ENCODE data around the gene TMEM221. TPM values are rescaled to one million over a fixed set of nuclear protein-coding genes. Genes with fewer than 3 reads are reported as not detected.

TMEM221 gene
- total and polyA plus RNA-seq, 7 donors, result 0.23 to 1.8 (median 1.0) TPM; not detected in 3

GRCh38 chr19:17419621-17420474 is 28.6 kb downstream of the TMEM221 start, which contains the start of gene MVB12A:
Gene MVB12A, plus strand, starts transcription at chr19:17420047. Its CDS starts 89 bp downstream, at chr19:17420136.
- H3K4me3 ChIP-seq, result peak within 1 kb of the TSS; percentile 75 to 97 (median 86)
- DNase-seq, result peak; percentile 99
- H3K9me3 ChIP-seq, result no peaks in the 10 kb centered on the region
- intact Hi-C loops (cut with DNase I), result no loop called here
- WGBS, 2 donors, result 1% methylated on average over 85 of the region's 85 CpGs
- TF ChIP-seq POLR2AphosphoS5 (IDR thresholded peaks at IDR 0.05) (peak; percentile 50 to 86 (median 59)), POLR2A (IDR thresholded peaks at IDR 0.05) (no peak), CTCF (IDR thresholded peaks at IDR 0.05) (no peak), EP300 (IDR thresholded peaks at IDR 0.05) (peak in 1 of 4 donors; percentile 70)
- peak within 1 kb of the TSS; percentile 84 to 87 (median 86) for H3K27ac ChIP-seq
- peaks cover 0 to 21% (median 16%) of the 10 kb centered on the region in 4 donors for H3K4me1 ChIP-seq
- no peaks in the 10 kb centered on the region for H3K27me3 ChIP-seq
- H3K36me3 ChIP-seq, result peaks cover 0 to 5% (median 0%) of the 10 kb centered on the region in 4 donors

- Histone ChIP-seq H3K4me1 (peaks cover 0 to 17% (median 12%) of the 10 kb centered on the region in 4 donors), H3K27me3 (no peaks in the 10 kb centered on the region), H3K36me3 (peaks cover 0 to 5% (median 0%) of the 10 kb centered on the region in 4 donors), H3K9me3 (no peaks in the 10 kb centered on the region), H3K27ac (peak overlapping the region; percentile 84 to 87 (median 86)), H3K4me3 (peak overlapping the region; percentile 20 to 97 (median 86))
- whole genome bisulfite sequencing, 2 donors, result 9 to 16% methylated on average over 8 of the region's 8 CpGs
- no peak for DNase-seq
- intact Hi-C loops (cut with DNase I), result no loop called here
- TF ChIP-seq POLR2AphosphoS5 (IDR thresholded peaks at IDR 0.05) (no peak), EP300 (IDR thresholded peaks at IDR 0.05) (no peak), CTCF (IDR thresholded peaks at IDR 0.05) (no peak), POLR2A (IDR thresholded peaks at IDR 0.05) (no peak)
These were observed 29.3 kb downstream of the TMEM221 start for GRCh38 chr19:17419154-17419620.

GRCh38 chr19:17418710-17419109 is 29.8 kb downstream of the TMEM221 start:
- Histone ChIP-seq H3K4me3 (peak overlapping the region in 1 of 4 donors; percentile 76), H3K4me1 (peaks cover 0 to 17% (median 12%) of the 10 kb centered on the region in 4 donors), H3K36me3 (peaks cover 0 to 5% (median 0%) of the 10 kb centered on the region in 4 donors), H3K27ac (peak overlapping the region in 2 of 4 donors; percentile 86 to 87), H3K9me3 (no peaks in the 10 kb centered on the region), H3K27me3 (no peaks in the 10 kb centered on the region)
- intact Hi-C loops (cut with DNase I), result no loop called here
- 57 to 66% methylated on average over 3 of the region's 3 CpGs for WGBS, 2 donors
- no peak for TF ChIP-seq CTCF (IDR thresholded peaks at IDR 0.05)
- no peak for TF ChIP-seq POLR2AphosphoS5 (IDR thresholded peaks at IDR 0.05)
- TF ChIP-seq EP300 (IDR thresholded peaks at IDR 0.05), result no peak
- TF ChIP-seq POLR2A (IDR thresholded peaks at IDR 0.05), result no peak
- no peak for DNase-seq

GRCh38 chr19:17415121-17415520 is 33.3 kb downstream of the TMEM221 start:
- intact Hi-C loops (cut with DNase I), result no loop called here
- Histone ChIP-seq H3K27ac (peak overlapping the region in 3 of 4 donors; percentile 15 to 26 (median 26)), H3K27me3 (no peaks in the 10 kb centered on the region), H3K4me3 (no peak overlapping the region), H3K4me1 (peaks cover 0 to 27% (median 19%) of the 10 kb centered on the region in 4 donors), H3K36me3 (no peaks in the 10 kb centered on the region), H3K9me3 (no peaks in the 10 kb centered on the region)
- 75 to 89% methylated on average over 6 of the region's 6 CpGs for WGBS, 2 donors
- TF ChIP-seq CTCF (IDR thresholded peaks at IDR 0.05), result no peak
- no peak for TF ChIP-seq EP300 (IDR thresholded peaks at IDR 0.05)
- no peak for TF ChIP-seq POLR2AphosphoS5 (IDR thresholded peaks at IDR 0.05)
- no peak for TF ChIP-seq POLR2A (IDR thresholded peaks at IDR 0.05)
- DNase-seq, result no peak

All from sigmoid colon (tissue), 7 donors.